ENCODE results near the gene USP13. TPM values are rescaled to one million over a fixed set of nuclear protein-coding genes. Genes with fewer than 3 reads are reported as not detected.

USP13 gene
- total RNA-seq, 1 experiment from 2014 or later: 33.0 TPM

DNA sequence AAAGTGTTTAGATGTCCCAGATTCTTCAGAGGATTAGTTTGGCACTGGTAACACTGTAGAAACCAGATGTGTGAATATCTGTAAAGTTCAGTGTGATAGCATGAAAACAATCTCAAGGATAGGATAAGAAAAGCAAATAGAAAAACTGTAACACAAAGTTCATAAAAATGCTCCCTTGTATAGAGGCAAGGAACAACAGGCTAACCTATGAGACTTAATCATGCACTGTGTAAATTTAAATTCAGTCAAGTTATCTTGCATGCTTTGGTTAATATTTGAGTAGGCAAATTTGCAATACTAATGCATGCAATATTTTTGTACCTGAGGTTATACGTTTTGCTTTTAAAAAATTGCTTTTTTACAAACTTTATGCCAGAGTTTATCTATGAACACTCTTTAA is 144.4 kb downstream of the USP13 start:
- CTCF ChIA-PET: no interaction called here
- intact Hi-C loops (cut with micrococcal nuclease; ENCODE audit: unreplicated experiment): no loop called here
- BruUV-seq (replicated peaks): no TSS peak

DNA sequence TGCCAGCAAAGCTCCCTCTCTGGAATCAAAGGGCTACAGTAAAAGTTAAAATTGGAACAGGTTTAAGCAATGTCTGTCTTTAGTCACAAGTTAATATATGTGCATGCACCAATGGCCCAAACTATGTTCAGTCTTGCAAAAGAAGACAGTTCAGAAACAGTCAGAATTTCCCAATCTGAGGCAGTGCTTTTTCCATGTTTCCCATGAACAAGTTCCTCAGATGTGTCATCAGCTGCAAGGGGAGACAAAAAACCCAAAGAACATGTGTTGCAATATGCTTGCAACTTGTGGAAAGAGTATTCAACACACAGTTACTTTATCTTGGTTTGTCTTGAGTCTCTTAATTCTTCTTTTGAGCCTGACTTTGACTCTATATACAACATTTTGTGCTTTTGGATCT is 148.4 kb downstream of the USP13 start:
- CTCF ChIA-PET: no interaction called here
- no peaks in the 10 kb centered on the region for H3K27me3 ChIP-seq (replicated peaks; ENCODE audit: insufficient read depth, low read depth, low read length, poor library complexity)
- intact Hi-C loops (cut with micrococcal nuclease; ENCODE audit: unreplicated experiment): no loop called here
- no peaks in the 10 kb centered on the region for H3K4me1 ChIP-seq (ENCODE audit: insufficient read depth, low read length, poor library complexity, severe bottlenecking)
- H3K36me3 ChIP-seq (ENCODE audit: insufficient read depth, low read length, poor library complexity, severe bottlenecking): no peaks in the 10 kb centered on the region
- no peaks in the 10 kb centered on the region for H3K9me3 ChIP-seq (ENCODE audit: low read depth, low read length, poor library complexity, severe bottlenecking)
- no peak for DNase-seq (ENCODE audit: low spot score)
- TF ChIP-seq, protein P1, sequence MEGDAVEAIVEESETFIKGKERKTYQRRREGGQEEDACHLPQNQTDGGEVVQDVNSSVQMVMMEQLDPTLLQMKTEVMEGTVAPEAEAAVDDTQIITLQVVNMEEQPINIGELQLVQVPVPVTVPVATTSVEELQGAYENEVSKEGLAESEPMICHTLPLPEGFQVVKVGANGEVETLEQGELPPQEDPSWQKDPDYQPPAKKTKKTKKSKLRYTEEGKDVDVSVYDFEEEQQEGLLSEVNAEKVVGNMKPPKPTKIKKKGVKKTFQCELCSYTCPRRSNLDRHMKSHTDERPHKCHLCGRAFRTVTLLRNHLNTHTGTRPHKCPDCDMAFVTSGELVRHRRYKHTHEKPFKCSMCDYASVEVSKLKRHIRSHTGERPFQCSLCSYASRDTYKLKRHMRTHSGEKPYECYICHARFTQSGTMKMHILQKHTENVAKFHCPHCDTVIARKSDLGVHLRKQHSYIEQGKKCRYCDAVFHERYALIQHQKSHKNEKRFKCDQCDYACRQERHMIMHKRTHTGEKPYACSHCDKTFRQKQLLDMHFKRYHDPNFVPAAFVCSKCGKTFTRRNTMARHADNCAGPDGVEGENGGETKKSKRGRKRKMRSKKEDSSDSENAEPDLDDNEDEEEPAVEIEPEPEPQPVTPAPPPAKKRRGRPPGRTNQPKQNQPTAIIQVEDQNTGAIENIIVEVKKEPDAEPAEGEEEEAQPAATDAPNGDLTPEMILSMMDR (conservative IDR thresholded peaks at IDR 0.05; ENCODE audit: low read depth, low read length): no peak
- no peak for TF ChIP-seq EZH2 (IDR thresholded peaks at IDR 0.05; ENCODE audit: borderline replicate concordance, low read depth, low read length, poor library complexity, severe bottlenecking)
- H3K27ac ChIP-seq (ENCODE audit: low read depth, low read length, poor library complexity, severe bottlenecking): no peak overlapping the region
- no peak overlapping the region for H3K4me3 ChIP-seq (ENCODE audit: low read depth, low read length, poor library complexity, severe bottlenecking)
- POLR2A ChIA-PET (ENCODE audit: low non-redundant PET): no interaction called here
- BruUV-seq (replicated peaks): no TSS peak

More for the DNA sequence above, 144.4 kb downstream of the USP13 start:
- H3K4me3 ChIP-seq (ENCODE audit: low read depth, low read length, poor library complexity, severe bottlenecking): no peak overlapping the region
- no peaks in the 10 kb centered on the region for H3K9me3 ChIP-seq (ENCODE audit: low read depth, low read length, poor library complexity, severe bottlenecking)
- POLR2A ChIA-PET (ENCODE audit: low non-redundant PET): no interaction called here
- TF ChIP-seq, protein P1 (conservative IDR thresholded peaks at IDR 0.05; ENCODE audit: low read depth, low read length): no peak
- H3K27me3 ChIP-seq (replicated peaks; ENCODE audit: insufficient read depth, low read depth, low read length, poor library complexity): no peaks in the 10 kb centered on the region
- no peaks in the 10 kb centered on the region for H3K4me1 ChIP-seq (ENCODE audit: insufficient read depth, low read length, poor library complexity, severe bottlenecking)
- no peaks in the 10 kb centered on the region for H3K36me3 ChIP-seq (ENCODE audit: insufficient read depth, low read length, poor library complexity, severe bottlenecking)
- no peak overlapping the region for H3K27ac ChIP-seq (ENCODE audit: low read depth, low read length, poor library complexity, severe bottlenecking)
- DNase-seq (ENCODE audit: low spot score): no peak

DNA sequence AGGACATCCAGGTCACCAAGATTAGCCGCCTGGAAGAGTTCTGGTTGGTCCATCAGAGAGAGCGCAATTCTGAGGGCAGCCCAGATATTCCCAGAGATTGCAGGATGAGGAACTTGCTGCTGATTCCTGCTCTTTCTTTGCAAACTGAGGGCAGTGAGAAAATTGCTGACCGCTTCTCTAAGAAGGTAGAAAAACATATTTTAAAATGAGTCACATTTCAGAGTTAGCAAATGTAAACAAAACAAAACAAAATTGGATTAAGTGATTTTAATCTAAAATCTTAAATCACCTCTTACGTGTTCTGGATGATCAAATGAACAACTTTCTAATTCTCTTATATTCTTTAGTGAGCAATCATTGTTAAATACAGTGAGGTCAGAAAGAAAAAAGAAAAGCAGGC is 149.0 kb downstream of the USP13 start:
- POLR2A ChIA-PET (ENCODE audit: low non-redundant PET): no interaction called here
- no peak for TF ChIP-seq EZH2 (IDR thresholded peaks at IDR 0.05; ENCODE audit: borderline replicate concordance, low read depth, low read length, poor library complexity, severe bottlenecking)
- TF ChIP-seq, protein P1 (conservative IDR thresholded peaks at IDR 0.05; ENCODE audit: low read depth, low read length): no peak
- CTCF ChIA-PET: no interaction called here
- H3K27ac ChIP-seq (ENCODE audit: low read depth, low read length, poor library complexity, severe bottlenecking): no peak overlapping the region
- no peaks in the 10 kb centered on the region for H3K9me3 ChIP-seq (ENCODE audit: low read depth, low read length, poor library complexity, severe bottlenecking)
- intact Hi-C loops (cut with micrococcal nuclease; ENCODE audit: unreplicated experiment): no loop called here
- BruUV-seq (replicated peaks): no TSS peak
- H3K27me3 ChIP-seq (replicated peaks; ENCODE audit: insufficient read depth, low read depth, low read length, poor library complexity): no peaks in the 10 kb centered on the region
- H3K36me3 ChIP-seq (ENCODE audit: insufficient read depth, low read length, poor library complexity, severe bottlenecking): no peaks in the 10 kb centered on the region
- no peak for DNase-seq (ENCODE audit: low spot score)
- no peak overlapping the region for H3K4me3 ChIP-seq (ENCODE audit: low read depth, low read length, poor library complexity, severe bottlenecking)
- no peaks in the 10 kb centered on the region for H3K4me1 ChIP-seq (ENCODE audit: insufficient read depth, low read length, poor library complexity, severe bottlenecking)
